NCI-H2171 treated with DMSO at 0.1 percent for 48 hours (cell line): Measurements from ENCODE around the gene SLC17A4.
A peak's percentile ranks its signal among the peaks of the same experiment; 100 is the strongest.
"Not testable (repeated sequence)": the region's sequence is repeated elsewhere in the genome, so short reads cannot be mapped to it uniquely, and the experiment has no call there.

Experiments
- DNase-seq: peaks from one replicate; lab custom pipeline; 2025; lab: John Stamatoyannopoulos, UW

Gene SLC17A4, protein sequence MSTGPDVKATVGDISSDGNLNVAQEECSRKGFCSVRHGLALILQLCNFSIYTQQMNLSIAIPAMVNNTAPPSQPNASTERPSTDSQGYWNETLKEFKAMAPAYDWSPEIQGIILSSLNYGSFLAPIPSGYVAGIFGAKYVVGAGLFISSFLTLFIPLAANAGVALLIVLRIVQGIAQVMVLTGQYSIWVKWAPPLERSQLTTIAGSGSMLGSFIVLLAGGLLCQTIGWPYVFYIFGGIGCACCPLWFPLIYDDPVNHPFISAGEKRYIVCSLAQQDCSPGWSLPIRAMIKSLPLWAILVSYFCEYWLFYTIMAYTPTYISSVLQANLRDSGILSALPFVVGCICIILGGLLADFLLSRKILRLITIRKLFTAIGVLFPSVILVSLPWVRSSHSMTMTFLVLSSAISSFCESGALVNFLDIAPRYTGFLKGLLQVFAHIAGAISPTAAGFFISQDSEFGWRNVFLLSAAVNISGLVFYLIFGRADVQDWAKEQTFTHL

DNA sequence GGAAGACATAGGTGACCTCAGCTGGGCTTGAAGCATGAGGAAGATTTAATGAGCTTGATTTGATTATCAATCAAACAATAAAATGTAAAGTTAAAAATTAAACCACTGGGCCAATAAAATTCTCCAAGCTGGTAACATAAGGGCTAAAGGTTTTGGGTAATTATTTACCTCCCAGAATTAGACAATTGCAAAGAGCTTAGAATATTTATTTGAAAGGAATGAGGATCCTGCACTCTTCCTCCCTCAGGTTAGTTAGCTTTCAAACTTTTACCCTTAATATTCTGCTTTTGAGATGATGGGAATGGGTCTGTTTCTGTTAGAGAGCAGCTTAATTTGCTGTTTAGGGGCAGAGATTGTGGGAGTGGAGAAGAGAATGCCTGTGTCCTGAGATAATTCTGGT is at the start of gene SLC17A4:
Gene SLC17A4, plus strand, starts transcription at position 208 of the 400 bp plus-strand sequence. CDS start 7,221 bp downstream, outside the sequence.
- no peak for DNase-seq

DNA sequence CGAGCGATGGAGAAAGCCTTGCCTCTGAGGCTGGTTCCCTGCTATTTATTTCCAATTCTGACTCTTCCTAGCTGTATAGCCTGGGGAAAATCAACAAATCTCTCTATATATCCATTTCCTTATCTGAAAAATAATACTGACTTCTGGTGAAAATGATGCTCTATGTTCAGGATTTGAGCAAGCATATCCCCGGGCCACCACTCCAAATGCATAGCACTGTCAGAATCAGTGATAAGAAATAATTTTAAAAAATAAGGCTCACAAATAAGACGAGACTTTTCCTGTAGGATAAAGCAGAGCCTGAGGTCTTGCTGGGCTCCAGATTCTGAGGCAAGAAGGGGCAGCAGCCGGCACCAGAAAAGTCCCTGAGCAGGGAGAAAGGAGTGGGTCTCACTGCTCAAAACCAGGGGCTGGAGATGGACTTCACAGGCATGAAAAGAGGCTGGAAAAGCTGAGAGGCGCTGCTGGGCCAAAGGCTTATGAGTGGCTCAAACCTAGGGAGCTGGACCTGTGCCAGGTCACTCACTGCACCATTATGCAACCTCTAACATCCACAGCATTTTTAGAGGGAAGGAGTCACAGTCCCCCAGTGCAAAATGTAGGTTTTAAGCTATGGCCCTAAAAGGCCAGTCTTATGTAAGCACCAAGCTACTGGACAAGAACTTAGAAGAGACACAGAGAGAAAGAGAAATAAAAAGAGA is 48.1 kb upstream of the SLC17A4 start:
- no peak for DNase-seq

DNA sequence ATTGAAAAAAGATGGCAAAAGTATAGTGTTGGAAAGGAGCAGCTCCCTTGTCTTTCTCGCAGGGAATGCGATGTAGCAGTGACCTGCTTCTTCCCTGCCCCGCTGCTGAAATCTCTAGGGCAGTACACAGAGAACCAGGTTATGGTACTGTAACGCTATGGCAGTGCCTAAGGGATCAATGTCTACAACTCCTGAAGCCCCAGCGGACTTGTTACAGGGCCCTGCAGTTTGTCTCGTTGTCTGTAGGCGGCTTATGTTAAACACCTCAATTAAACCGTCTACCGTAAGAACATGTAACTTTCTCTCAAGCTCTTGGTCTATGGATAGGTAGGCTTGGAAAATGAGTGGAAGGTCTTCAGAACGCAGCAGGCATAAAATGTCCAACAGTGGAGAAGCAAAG is 44.8 kb upstream of the SLC17A4 start:
- no peak for DNase-seq

DNA sequence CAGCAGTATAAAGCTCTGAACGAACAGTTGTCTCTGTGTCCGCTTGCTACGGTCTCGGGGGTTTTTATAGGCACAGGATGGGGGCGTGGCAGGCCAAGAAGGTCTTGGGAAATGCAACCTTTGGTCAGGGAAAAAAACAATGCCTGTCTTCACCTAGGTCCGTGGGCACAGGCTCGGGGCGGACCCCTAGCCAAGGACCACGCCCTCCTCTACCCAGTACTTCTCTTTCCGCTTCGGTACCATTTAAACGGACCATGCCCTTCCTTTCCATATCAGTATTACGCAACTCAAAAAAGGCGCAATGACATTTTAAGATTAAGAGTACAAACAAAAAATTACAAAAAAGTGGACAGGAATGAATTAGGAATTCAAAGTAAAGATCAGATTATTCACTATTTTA is 44.3 kb upstream of the SLC17A4 start:
- DNase-seq = no peak

DNA sequence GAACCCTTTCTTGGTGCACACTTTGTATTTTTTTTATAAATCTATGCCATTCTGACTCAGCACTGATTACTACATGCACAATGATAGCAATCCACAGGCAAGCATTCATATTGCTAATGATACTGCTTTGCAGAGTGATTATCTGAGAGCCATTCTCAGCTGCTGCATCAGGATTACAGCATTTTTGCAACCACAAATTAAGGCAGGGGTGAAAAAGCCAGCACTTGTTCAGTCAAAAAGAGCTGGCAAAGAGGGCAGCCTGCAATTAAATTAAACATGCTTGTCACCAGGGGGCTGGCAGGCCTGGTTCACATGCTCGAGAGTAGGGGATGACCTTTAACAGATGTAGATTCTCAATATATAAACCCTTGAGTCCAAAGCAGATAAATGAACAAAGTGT is 40.7 kb upstream of the SLC17A4 start:
- no peak for DNase-seq

DNA sequence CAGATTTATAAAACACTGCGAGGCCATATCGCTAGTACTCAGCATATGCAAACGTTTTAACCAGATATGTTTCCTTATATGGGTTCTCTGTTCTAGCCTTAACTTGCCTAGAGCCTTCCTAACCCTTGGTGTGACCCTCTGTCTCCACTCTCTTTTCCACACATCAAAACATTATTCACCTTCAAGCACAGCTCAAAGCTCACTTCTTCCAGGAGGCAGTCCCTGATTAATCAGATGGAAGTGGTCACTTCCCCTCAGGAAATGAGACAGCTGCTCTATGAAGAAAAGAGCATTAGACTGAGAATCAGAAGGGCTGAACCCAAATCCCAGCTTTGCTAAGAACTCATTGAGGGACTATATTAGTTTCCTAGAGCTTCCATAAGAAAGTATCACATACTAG is 39.8 kb upstream of the SLC17A4 start:
- no peak for DNase-seq

DNA sequence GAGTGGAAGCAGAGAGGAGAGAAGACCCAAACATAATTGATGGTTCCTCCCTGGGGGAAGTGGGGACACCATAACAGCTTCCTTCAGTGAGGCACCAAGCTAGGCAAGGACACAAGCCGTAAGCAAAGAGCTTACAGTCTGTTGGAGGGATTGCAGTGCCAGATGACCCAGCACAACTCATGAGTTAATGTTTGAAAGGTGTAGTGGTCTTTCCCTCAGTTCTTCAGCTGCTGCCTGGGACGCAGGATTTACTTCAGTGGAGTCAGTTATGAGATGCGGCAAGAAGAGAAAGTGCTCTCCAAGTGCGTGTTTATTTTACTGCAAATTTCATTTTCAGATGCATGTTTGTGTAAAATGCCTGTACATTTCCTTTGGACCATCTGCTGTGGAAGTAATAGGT is 38.7 kb upstream of the SLC17A4 start:
- no peak for DNase-seq

DNA sequence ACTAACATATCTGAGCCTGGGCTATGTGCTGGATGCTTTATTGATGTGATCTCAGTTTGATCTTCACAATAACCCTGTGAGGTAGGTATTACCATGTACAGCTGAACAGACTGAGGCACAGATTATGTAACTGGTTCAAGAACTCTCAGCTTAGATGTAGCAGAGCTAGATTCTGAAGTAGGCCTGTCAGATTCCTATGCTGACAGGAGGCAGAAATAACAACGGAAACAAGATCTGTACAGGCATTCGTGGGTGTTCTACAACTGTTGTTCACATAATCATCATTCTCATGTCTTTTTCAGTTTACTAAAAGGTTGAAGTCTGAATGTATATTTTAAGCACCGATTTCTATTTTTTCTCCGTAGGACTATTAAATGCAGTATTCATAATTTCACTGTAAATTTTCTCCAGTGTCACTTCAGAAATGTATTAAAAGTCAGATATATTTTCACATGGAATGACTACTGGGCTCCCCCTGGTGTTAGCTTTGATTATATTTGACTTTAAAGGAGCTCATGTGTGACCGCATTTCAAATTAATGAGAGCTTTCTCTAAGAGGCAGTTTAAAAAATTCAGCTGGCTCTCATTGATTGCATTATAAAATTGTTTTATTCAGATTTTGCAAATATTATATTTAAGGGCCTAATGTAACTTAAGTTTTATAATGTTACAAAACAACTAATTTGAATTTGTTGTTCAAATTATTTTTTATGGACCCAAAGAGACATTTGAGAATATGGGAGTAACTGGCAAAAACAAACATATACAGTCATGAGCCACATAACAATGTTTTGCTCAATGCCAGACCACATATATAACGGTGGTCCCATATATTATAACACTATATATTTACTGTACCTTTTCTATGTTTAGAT is 36.4 kb upstream of the SLC17A4 start:
- peak; percentile 43 for DNase-seq

DNA sequence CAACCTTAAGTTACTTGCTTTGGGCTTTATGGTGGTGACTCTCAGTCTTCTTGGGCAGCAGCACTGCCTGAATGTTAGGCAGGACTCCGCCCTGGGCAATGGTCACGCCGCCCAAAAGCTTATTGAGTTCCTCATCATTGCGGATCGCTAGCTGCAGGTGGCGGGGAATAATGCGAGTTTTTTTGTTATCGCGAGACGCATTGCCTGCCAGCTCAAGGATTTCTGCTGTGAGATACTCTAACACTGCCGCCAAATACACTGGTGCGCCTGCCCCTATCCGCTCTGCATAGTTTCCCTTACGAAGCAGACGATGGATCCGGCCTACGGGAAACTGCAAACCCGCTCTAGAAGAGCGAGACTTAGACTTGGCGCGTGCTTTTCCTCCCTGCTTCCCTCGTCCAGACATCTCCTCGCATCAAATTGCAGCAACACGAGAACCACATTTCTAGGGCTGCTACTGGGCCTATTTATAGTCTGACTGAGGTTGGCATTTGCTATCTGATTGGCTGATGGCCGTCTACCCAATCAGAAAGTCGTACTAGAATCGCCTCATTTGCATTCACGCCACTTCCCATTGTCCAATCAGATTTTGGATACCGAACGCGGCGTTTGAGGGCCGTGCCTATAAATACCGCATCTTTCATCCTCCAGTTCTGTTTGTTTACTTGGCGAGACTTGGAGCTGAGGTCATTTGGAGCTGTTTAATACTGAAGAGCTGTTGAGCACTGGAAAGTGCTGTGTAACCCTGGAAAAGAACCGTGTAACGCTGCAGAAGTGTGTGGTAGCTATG is 28.2 kb upstream of the SLC17A4 start:
- DNase-seq = no peak

DNA sequence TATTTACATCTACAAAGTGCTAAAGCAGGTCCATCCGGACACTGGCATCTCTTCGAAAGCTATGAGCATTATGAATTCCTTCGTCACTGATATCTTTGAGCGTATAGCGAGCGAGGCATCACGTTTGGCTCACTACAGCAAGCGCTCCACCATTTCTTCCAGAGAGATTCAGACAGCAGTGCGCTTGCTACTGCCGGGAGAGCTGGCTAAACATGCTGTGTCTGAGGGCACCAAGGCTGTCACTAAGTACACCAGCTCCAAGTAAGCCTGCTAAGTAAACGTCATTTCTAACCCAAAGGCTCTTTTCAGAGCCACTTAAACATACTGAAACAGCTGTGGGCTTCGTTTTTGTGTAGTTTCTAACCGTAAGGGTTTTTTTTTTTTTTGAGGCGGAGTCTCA is 27.5 kb upstream of the SLC17A4 start:
- DNase-seq = no peak

DNA sequence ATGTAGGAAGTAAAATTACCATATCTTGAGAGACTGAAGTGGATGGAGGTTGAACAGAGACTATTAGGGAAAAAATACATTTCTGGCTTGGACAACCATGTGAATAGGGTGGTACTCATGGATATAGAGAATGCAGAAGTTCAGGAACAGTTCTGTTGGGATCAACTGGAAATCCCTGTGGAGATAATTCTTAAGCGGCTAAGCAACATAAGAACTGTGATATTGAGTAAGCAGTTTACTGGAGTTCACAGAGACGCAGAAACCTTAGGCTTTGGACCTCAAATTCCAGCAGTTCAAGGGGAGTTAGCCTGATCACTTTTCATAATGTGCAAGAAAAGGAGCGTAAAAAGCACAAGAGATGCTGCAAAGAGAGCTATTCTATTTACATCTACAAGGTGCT is 23.6 kb upstream of the SLC17A4 start:
- DNase-seq = no peak

DNA sequence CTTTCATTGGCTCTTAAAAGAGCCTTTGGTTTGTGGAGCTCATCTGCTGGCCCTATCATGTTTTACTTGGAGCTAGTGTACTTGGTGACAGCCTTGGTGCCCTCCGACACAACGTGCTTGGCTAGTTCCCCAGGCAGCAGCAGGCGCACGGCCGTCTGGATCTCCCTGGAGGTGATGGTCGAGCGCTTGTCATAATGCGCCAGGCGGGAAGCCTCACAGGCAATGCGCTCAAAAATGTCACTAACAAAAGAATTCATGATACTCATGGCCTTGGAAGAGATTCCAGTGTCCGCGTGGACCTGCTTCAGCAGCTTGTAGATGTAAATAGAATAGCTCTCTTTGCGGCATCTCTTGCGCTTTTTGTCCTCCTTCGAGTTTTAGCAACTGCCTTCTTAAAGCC is 22.8 kb upstream of the SLC17A4 start:
- no peak for DNase-seq

DNA sequence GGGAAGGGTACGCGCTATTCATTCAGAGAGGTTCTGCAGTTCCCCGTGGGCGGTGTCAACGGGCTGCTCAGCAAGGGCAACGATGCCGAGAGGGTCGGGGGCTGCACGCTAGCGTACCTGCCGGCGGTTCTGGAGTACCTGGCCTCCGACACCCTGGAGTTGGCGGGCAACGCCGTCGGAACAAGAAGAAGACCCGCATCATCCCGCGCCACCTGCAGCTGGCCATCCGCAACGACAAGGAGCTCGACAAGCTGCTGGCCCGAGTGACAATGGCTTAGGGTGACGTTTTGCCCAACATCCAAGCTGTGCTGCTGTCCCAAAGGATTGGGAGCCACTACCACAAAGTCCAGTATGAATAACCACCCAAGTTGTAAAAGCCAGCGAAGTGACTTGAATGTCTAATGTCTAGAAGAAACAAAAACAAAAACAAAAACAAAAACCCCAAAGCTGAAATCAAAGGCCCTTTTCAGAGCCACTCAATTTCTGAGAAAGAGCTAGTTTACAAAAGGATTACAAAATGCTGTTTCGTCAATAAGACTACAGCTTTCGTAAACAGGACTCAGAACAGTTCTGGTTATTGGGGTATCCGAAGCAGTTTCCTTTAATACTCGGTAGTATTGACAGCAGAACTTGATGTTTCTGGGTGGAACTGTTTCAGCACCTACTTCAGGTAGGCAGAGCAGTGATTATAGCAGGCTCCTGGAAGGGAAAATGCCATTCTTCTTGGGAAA is 21.9 kb upstream of the SLC17A4 start:
- no peak for DNase-seq

DNA sequence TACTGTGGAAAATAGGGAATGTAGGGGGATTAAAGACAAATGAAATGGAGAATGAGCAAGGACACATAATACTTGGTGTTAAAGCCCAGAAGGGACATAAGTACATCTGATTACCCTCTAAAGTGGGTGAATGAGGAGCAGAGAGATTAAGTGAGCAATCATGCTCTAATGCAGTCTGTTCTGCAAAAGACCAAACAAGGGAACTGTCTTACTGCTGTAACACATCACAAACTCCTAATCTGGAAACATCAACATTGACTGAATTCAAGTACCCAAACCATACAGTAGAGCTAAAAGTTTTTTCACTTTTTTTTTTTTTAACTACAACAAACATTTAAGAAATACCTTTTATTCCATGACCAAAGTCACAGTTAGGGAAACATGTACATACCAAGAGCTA is 19.3 kb upstream of the SLC17A4 start:
- no peak for DNase-seq

DNA sequence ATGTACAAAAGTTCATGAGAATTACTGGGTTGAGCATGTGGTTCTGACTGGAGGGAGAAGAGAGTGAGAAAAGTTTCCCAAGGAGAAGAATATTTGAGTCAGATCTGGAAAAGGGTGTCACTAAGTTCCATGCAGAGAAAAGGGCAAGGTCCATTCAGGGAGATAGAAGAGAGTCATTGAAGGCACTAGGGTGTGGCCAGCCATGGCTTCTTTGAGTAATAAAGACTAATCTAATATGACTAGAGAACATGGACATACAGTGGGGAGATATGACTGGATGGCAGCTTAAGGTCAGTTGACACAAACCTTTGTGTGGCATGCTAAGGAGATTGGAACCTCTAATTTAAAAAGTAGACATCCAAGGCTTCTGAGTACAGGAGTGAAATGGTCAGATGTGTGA is 10.7 kb upstream of the SLC17A4 start:
- no peak for DNase-seq

DNA sequence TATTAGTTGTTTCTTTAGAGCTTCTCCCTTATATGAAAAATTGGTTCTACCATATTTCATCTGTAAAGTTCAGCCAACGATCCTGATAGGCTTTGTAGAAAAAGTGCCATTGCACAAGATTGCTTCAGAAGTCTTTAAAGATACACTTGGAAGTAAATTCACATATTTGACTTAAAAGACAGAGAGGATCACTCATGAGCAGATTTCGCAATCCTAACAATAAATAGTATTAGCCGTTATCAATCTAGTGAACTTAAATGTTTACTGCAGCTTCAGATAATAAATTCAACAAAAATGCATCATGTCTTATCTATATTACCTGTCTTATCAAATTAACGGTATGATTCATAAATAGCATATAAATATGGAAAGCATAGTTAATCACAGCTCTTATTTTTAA is 8.7 kb upstream of the SLC17A4 start:
- no peak for DNase-seq

DNA sequence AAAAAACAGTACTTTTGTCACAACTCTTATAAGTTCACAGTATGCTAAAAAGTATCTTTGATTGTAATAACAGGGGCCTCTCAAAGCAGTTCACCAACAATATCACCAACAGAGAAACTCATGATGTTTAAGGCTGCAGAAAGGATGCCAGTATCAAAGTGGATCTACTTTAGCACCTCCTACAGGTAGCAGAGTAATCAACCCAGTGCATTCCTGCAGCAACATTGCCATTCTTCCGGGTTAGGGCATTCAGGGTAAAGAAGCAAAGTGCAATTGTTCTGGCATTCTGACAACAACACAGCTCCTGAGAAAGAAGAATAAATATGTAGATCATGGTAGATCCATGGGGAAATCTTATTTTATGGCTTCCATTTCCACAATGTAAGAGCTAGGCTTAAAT is 7.6 kb upstream of the SLC17A4 start:
- no peak for DNase-seq

DNA sequence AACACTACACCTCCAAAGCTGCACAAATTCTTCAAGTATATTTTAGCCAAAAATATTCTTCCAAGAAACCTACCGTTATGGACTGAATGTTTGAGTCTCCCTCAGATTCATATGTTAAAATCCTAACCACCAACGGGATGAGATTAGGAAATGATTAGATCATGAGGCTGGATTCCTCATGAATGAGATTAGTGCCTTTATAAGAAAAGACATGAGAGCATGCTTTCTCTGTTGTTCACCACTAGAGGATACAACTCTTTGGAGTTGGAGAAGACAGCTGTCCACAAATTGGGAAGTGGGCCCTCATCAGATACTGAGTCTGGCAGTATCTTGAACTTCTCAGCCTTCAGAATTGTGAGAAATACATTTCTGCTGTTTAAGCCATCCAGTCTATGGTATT is 7.1 kb upstream of the SLC17A4 start:
- no peak for DNase-seq

DNA sequence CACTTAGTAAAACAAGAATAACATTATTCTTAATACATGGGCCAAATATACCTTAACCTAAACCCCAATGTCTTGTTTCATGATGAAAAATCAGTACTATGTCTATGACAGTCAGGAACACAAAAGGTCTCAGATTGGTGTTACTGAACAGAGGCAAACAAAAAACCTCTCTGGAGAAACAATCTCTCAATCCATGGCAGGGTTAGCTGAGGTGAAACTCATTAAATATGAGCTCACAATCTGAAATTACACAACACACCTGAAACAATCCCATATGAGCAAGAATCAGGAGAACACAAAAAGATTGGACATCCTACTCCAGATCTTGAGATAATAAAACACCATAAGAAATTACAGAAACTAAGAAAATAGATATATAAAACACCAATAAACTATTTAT is 6.5 kb upstream of the SLC17A4 start:
- no peak for DNase-seq

DNA sequence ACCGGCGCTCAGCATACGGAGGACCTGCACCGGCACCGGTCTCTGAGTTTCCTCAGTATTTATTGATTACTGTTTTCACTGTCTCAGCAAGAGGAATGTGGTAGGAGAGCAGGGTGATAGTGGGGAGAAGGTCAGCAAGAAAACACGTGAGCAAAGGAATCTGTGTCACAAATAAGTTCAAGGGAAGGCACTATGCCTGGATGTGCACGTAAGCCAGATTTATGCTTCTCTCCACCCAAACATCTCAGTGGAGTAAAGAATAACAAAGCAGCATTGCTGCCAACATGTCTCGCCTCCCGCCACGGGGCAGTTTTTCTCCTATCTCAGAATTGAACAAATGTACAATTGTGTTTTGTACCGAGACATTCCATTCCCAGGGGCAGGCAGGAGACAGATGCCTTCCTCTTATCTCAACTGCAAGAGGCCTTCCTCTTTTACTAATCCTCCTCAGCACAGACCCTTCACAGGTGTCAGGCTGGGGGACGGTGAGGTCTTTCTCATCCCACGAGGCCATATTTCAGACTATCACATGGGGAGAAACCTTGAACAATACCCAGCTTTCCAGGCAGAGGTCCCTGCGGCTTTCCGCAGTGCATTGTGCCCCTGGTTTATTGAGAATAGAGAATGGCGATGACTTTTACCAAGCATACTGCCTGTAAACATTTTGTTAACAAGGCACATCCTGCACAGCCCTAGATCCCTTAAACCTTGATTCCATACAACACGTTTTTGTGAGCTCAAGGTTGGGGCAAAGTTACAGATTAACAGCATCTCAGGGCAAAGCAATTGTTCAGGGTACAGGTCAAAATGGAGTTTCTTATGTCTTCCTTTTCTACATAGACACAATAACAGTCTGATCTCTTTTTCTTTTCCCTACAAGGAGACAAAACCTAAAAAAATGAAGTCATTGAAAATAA is 5.7 kb upstream of the SLC17A4 start:
- DNase-seq = not testable (repeated sequence)
